Thoracic aorta endothelial cell (primary cell): ENCODE measurements around the gene LAYN. TPM values are rescaled to one million over a fixed set of nuclear protein-coding genes. Genes with fewer than 3 reads are reported as not detected.

ENCODE experiments used
- small RNA-seq: library from RNA; depleted of rRNA; stranded (forward); fragments of <200 nt; gene quantifications from one replicate; pipeline ENCODE3, GENCODE V24; 2012
- total RNA-seq: library from RNA; depleted of rRNA; stranded (reverse); fragments of >200 nt; gene quantifications from 2 replicates; pipeline ENCODE4 v1.2.3, GENCODE V29; 2012

LAYN gene, protein sequence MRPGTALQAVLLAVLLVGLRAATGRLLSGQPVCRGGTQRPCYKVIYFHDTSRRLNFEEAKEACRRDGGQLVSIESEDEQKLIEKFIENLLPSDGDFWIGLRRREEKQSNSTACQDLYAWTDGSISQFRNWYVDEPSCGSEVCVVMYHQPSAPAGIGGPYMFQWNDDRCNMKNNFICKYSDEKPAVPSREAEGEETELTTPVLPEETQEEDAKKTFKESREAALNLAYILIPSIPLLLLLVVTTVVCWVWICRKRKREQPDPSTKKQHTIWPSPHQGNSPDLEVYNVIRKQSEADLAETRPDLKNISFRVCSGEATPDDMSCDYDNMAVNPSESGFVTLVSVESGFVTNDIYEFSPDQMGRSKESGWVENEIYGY
- total RNA-seq, result 2.5 and 6.5 TPM in 2 replicates

DNA sequence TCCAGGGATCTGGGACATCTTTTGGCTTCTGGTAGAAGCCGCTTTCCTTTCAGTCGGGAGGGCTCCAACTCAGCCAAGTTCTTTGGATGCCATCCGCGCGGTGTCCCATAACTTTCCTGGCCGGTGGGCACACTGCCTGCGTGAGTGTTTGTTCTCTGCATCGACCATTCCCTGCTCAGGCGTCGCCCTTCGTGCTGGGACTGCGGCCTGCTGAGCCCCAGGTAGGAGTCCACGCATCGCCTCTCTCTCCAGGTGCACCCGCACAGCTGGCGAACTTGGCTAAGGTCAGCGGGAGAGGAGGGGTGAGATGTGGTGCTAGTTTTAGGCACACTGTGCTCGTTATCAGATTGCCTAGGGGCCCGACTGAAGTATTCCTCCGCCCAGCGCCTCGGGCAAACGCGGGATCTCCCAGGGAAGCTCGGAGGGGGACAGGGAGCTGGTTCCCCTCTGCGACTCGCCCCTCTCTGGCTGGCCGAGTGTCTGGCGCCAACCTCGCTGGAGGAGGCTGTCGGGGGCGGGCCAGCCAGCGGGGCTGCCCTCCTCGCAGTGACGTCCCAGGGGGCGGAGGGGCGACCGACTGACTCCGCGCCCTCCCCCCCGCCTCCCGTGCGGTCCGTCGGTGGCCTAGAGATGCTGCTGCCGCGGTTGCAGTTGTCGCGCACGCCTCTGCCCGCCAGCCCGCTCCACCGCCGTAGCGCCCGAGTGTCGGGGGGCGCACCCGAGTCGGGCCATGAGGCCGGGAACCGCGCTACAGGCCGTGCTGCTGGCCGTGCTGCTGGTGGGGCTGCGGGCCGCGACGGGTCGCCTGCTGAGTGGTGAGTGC lies at the start of gene LAYN:
Gene LAYN (plus strand): TSS at position 607 of the 823 bp plus-strand sequence. CDS start 124 bp downstream, at position 731.

DNA sequence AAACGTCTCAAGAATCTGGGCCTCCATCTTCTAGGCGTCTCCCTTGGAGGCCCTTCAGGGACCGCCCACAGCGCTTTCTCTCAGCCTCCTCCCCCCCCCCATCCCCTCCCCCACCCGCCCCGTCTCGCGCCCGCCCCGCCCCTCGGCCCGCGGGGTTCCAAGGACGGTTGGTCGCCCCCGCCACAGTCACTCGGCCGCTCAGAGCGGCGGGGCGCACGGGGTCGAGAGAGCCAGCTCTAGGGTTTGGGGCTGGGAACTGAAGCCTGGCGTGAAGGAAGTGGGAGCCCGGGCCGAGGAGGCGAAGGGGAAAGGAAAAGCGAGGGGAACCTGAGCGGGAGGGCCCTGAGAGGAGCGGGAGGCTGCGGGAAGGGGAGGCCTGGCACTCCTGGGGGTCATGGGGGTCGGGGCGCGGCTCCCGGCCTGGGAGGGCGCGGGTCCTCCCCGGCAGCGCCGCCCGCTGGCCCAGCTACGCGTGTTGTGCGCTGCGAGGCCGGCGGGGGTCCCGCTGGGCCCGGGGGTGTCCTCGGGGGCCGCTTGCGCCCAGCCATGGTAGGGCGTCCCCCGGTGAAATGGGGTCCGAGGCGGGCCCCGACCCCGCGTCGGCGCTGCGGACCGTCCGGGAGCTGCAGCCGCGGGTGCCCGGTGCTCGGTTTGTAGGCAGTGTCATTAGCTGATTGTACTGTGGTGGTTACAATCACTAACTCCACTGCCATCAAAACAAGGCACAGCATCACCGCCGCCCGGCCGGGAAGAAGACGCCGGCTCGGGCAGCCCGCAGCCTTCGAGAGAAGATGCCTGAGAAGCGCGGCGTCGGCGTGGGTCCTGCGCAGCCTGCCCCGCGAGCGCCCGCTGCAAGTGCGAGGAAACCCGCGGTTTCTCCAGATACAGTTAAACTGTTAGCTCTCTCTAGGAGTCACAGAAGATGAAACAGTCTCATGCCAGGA lies 28.0 kb upstream of the LAYN start, which contains the start of gene BTG4:
Gene BTG4 (minus strand): TSS at position 91 of the 944 bp plus-strand sequence. CDS start 13,610 bp downstream, outside the sequence.

DNA sequence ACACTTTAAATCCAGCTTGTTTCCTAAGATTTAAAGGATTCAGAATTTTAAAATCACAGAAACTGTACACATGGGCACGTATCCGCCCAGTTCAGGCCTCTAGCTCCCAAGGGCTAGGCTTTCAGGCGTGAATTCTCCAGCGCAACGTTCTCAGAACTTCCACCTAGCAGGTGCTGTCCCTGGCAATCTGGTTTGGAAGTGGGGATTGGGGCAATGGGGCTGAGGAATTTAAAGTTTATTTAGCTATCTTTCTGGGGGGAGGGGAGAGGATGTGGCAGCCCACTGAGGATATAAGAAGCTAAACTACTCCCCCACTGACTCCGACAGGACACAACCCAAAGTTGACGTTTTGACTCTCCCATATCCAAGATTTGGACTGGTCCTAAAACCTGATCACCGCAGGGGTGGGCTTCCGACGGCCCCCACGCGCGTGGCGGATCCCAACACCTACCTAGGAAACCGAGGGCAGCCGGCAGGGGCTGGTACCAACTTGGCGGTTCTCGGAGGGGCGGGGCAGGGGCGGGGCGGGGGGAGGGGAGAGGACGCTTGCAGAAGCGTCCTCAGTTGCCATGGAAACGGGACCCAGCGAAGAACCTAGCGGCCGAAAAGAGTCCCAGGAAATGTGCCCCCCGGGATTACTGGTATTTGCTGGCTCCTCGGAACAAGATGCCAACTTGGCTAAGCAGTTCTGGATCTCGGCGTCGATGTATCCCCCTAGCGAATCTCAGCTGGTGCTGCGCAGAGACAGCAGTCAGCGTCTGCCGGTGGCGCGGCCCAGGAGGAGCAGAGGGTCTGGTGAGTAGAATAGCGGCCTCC lies 26.1 kb upstream of the LAYN start, which contains the start of gene HOATZ:
Gene HOATZ (plus strand): TSS at position 563 of the 816 bp plus-strand sequence. CDS start 7 bp downstream, at position 570.

DNA sequence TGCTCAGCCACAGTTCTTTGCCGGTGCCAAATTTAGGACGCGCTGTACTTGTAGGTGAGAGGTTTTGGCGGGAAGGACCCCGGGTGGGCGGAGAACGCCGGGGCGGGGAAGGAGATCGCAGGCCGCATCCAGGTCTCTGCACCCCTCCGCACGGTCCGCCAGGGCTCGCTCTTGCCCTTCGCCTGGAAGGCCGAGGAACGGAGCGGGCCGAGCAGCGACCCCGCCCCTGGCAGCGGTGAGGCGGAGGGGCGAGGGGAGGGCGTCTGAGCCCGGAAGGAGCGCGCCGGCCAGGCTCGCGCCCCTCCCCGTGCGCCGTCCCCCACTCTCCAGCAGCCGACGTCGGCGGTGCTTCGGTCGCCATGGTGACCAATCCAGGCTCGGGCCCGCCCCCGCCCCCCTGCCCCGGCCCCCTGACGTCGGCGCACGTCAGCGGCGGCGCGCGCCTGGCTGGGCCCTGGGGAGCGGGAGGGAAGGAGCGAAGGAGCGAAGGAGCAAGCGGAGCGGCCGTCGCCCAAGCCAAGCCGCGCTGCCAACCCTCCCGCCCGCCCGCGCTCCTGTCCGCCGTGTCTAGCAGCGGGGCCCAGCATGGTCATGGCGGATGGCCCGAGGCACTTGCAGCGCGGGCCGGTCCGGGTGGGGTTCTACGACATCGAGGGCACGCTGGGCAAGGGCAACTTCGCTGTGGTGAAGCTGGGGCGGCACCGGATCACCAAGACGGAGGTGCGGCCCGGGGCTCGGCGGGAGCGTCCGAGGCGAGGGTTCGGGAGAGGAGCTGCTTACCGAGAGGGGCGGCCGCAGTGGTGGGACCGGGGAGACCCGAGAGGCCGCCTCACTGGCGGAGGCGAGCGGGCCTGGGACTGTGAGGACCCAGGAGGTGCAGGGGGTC lies 61.7 kb downstream of the LAYN start, which contains the start of gene SIK2:
Gene SIK2 (plus strand): TSS at position 471 of the 886 bp plus-strand sequence. CDS start 115 bp downstream, at position 586.

Small RNA genes lying within 50 kb of the gene (small RNA-seq; reads per million reads assigned to genes)
- gene MIR34B (3.4 reads per million, percentile 69 among the genes with 10 or more reads in this experiment), gene MIR34C (1.6 reads per million, percentile 40 among the genes with 10 or more reads in this experiment)

Other genes starting within 250 kb of the LAYN start
- not detected in 2 replicates for gene POU2AF3, start 242.2 kb upstream of the LAYN start, total RNA-seq
- not detected in 2 replicates for gene POU2AF1, start 161.4 kb upstream of the LAYN start, total RNA-seq
- gene BTG4, start 28.3 kb upstream of the LAYN start, total RNA-seq, result not detected in 2 replicates
- not detected in 2 replicates for gene HOATZ, start 25.9 kb upstream of the LAYN start, total RNA-seq
- 9.0 and 10.4 TPM in 2 replicates for gene SIK2, start 61.7 kb downstream of the LAYN start, total RNA-seq
- gene PPP2R1B, start 225.7 kb downstream of the LAYN start, total RNA-seq, result 51.7 and 59.4 TPM in 2 replicates